ENCODE data around the gene CCDC182. TPM values are rescaled to one million over a fixed set of nuclear protein-coding genes. Genes with fewer than 3 reads are reported as not detected.

Gene CCDC182
- not detected in 2 replicates for total RNA-seq

DNA sequence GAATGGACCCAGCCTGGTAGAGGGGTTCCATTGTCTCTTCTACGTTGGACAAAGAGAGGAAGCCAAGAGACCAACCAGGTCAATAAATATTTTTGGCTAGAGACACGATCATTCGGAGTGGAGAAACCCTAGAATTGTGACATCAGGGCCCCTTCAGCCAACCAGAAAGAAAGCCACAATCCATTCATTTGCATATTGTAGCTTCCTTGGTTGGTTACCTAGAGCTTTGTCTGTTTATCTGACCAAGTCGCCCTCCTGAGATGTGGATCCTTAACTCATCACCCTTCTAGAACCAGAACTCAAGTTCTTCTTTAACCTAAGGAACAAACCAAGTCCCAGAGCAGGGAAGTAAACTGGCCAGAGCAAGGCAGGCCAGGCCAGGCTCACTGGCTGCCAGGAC is at the start of gene CCDC182:
CCDC182 (minus strand) TSS at position 58 of the 400 bp plus-strand sequence; CDS start at position 31, 27 bp downstream.
- DNase-seq: no peak

DNA sequence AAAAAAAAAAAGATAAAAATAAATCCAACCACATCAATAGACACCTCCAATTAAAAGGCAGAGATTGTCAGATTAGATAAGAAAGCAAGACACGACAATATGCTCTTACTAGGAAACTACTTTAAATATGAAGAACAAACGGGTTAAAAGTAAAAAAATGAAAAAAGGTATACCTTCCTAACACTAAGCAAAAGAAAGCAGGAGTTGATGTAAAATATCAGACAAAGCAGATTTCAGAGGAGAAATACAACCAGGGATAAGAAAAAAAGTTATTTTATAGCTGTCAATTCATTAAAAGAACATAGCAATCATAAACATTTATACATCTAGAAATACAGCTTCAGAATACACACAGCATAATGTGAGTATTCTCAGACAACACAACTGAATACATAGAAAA is 49.7 kb upstream of the CCDC182 start:
- DNase-seq: no peak

DNA sequence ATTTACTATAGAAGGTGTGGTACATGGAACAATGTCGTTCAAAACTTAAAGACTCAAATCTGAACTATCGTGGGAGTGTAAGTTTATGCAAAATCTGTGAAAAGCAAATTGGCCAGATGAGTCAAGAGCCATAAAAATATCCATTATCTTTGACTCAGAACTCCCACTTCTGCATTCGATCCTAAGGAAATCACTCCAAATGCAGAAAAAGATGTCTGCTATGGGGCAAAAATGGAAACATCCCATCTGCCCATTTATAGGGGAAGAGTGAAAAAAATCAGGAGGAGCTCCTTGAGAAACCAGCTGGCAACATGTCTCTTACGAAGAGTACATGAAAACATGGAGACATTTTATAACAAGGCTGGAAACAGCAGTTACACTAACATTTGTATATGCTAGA is 43.6 kb upstream of the CCDC182 start:
- DNase-seq: no peak

- DNase-seq: no peak
Measured at GRCh38 chr17:57785022-57785421, 39.9 kb upstream of the CCDC182 start.

DNA sequence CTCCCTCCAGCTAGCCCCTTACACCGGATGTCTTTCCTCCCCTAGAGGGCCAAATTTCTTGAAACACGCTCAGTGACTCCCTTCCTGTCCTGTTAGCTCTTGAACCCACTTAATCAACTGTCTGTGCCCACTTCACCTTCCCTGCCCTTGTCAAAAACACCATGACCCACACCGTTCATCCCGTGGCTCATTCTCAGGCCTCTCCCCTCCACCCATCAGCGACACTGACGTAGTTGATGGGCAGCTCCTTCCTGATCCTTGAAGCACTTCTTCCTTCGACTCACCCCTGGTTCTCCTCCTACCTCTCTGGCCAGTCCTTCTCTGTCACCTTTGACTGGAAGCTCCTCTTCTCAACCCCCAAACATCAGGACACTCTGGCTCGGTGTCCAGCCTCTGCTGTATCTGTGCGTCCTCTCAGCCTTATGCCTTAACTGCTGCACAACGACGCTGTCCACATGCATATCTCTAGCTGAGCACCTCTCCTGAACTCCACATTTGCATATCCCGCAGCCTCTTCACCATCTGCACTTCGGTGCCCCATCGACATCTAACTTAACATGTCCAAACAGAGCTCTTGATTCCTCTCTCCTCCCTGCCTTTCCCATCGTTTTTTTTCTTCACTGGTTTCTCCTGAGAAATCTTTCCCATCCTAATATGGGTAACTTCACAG is 39.3 kb upstream of the CCDC182 start:
- DNase-seq: no peak

DNA sequence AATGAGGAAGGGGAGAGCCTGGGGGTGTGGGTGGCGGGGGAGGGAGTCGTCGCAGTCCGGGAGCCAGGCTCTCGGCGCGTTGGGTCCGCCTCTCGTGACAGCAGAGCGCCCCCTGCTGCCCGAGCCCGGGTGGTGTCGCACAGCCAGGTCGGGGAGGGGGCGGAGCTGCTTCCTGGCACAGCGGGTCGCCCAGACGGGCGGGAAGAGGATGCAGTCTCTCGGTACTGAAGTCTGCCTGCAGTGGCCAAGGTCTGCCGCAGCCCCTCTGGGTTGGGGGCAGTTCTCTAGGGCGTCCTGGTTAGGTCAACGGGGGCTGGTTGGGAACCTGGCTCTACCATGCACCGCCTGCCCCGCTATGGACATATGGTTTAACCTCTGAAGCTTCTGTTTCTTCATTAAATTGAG is 38.2 kb upstream of the CCDC182 start:
- DNase-seq: peak; percentile 71

GRCh38 chr17:57782647-57783337 is 37.7 kb upstream of the CCDC182 start:
- no peak for DNase-seq

GRCh38 chr17:57782062-57782490 is 37.0 kb upstream of the CCDC182 start:
- DNase-seq: peak; percentile 42

DNA sequence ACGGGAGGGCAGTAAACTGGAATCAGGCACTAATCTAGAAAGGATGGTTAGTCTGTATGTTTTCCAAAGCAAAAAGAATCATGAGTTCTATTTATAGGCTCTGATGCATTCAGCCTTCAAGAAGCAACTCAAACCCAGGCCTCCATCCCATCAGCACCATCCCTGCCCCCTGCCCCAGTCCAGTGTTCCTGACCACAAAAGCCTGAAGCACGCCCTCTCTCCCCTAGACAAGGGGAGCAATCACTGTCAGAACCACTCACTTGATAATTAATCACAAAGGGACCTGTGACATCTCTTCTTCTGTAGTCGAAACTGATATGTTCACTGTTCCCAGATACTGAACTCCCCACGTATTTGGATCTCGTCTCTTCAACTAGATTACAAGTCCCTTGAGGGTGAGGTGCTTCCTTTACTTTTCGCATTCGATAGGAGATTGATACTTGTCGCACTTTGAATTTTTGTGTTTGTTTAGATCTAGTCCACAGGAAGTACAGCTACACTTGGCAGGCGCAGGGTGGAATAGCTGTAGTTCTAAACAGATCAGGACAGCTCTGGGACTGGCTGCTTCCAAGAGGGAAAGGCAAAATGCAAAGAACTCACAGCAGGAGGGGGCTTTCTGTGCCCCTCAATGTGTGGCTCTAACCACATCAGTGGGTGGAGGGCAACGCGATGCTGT is 36.4 kb upstream of the CCDC182 start:
- no peak for DNase-seq

DNA sequence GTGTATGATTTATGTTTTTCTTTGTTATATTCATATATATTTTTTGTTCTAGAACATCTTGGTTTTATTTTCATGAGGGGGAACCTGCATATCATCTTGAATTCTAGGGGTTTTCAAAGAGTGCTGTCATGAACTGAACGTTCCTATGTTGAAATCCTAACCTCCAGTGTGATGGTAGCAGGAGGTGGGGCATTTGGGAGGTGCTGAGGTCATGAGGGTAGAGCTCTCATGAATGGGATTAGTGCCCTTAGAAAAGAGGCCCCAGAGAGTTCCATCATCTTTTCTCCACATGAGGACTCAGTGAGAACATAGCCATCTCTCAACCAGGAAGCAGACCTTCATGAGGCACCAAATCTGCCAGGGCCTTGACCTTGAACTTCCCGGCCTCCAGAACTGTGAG is 34.6 kb upstream of the CCDC182 start:
- no peak for DNase-seq

GRCh38 chr17:57778306-57778705 is 33.2 kb upstream of the CCDC182 start:
- DNase-seq: no peak

- no peak for DNase-seq
Measured at GRCh38 chr17:57776366-57776765, 31.3 kb upstream of the CCDC182 start.

DNA sequence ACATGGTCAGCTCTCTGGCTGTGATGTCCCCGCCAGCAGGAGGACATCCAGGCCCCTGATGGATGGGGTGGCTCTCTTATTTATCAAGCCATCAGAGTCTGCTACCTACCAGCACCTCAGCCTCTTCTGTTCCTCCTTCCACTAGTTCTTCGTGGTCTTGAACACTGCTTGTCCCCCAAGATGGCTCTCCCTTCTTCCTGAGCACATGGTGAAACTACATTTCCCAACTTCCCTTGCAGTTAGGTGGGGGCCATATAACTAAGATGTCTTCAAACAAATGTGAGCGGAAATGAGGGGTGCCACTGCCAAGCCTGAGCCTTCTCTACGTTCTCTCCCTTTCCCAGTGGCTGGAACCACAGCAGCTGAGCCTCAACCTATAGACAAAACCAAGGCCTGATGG is 29.8 kb upstream of the CCDC182 start:
- DNase-seq: no peak

GRCh38 chr17:57773557-57773956 is 28.5 kb upstream of the CCDC182 start:
- DNase-seq: peak; percentile 60

- no peak for DNase-seq
Measured at GRCh38 chr17:57772774-57773173, 27.7 kb upstream of the CCDC182 start.

DNA sequence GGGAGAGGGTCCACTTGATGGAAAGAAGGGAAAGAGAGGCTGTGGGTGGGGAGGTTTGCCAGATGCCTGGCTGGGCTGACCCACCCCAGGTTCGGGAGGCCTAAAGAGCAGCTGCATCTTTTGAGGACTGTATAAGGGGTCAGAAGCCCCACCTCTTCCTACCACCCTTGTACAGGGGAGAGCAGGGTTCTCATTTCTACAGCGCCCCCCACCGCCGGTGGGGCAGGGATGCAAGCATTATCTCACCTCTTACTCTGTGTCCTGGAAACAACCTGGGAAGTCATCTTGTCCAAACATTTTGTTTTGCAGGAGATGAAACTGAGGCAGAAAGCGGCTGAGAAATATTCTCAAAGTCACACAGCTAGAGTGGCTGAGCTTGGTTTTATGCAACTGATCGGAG is 22.5 kb upstream of the CCDC182 start:
- DNase-seq: no peak

DNA sequence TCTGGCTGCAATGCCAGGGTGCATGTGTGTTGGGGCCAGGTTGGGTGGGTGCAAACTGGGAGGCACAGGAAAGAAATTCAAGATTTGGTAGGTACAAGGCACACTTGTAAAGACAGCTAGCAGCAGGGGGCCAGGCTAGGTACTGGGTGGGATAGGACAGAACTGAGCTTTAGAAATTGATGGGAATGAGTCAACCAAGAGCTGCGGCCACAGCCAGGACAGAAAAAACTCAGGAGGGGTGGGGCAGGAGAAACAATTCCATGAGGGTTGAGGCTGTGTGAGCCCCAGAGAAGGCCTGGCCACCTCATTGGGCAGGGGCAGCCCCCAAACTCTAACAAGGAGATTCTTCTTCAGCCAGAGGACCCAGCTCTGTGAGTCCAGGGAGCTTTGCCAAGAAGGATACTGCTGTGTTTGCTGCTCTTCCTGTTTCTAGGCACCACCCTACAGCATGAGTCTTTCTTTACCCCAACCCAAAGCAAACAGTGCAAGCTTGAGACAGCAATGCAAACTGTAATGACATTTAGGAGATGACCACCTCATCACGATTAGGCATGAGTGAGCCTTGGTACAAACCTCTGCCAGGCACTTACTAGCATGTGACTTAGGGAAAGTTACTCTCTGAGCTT is 21.3 kb upstream of the CCDC182 start:
- no peak for DNase-seq

GRCh38 chr17:57762452-57763395 is 17.6 kb upstream of the CCDC182 start:
- DNase-seq: no peak

GRCh38 chr17:57761887-57762286 is 16.8 kb upstream of the CCDC182 start:
- DNase-seq: no peak

DNA sequence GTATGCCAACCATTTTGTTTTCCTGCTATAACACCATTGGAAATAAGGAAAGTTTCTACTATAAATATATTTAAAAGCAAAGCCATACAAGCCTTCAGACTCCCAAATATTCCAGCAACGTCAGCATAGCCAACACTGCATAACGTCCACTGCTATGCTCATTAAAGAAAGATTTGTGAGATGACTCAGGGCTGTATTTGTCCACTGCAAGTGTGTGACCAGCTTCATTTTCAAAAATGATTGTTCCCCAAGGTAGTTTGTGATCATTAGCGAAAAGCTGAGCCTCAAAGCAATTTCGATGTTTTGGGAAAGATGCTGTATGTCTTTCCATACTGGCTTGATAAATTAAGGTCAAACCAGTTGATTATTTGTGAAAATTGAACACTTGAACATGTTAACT is 14.9 kb upstream of the CCDC182 start:
- DNase-seq: no peak

DNA sequence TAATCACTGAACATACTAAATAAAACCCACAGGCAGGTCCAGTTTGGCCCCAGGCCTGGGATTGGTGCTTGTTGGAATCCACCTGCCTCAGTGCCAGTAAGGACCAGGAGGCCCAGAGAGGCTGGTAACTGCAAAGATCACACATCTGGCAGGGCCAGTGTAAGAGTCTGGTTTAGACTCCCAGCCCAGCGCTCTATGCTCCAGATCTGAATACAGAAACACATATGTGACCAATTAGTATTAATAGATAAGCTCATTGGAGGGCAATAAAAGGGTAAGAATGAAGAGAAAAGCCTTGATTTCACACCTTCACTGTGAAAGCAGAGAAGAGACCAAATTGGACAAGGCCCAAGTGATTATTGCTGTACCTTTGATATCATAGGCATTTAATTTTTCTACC is 13.6 kb upstream of the CCDC182 start:
- DNase-seq: no peak

DNA sequence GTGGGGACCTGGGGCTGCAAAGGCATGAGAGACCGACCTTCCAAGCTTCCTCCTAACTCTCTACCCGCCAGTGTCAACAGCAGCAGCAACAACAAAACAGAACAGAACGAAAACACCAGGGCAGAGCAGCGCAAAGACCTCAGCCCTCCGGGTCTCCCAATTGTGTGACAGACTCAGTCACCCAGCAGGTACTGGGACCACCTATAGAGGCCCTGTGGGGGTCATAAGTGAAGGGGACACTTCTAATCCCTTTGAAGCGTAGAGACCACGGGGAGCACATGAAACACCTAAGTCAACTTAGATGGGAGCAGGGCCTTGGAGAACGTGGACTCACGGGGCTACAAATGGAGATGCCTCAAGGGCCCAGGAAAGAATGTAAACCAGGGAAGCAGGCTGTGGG is 12.6 kb upstream of the CCDC182 start:
- DNase-seq: no peak
